ENCODE data around the gene C22orf23.
"Not testable (repeated sequence)": the region's sequence is repeated elsewhere in the genome, so short reads cannot be mapped to it uniquely, and the experiment has no call there.

The C22orf23 gene

GRCh38 chr22:37982938-37983859, 29.8 kb upstream of the C22orf23 start:
- no peak for DNase-seq (ENCODE audit: extremely low read depth, low read depth)
- TF ChIP-seq CTCF (IDR thresholded peaks at IDR 0.05; ENCODE audit: low read depth, low read length, missing control alignments), result peak; percentile 55
- no peak overlapping the region for H3K4me3 ChIP-seq (replicated peaks; ENCODE audit: low read depth, low read length)

DNA sequence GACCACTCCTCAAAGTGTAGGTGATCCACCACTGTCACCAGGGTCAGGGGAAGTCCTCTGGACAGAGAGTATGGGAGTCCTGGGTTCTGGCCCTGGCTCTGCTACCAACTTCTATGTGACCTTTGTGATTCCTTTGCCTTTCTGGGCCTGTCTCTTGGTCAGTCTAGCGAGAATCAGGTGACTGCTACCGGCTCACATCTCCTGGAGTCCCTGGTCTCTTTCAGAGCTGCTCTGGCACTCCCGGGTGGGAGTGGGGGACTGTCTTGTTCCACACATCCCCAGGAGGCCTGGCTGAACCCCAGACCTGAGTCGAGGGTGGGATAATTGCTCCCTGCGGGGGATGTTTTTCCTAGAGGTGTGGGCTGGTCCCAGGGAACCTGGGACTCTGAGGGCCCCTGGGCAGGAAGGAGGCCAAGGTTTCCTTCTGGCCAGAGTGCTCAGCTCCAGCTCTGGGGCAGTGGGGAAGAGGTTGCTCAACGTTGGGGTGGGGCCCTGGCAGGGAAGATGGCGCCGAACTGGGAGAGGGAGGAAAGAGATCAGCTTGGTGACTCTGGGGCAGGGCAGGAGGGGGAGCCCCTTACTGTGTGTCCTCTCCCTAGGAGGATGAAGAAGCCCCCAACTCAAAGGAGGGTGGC, 28.9 kb upstream of the C22orf23 start:
- no peak for TF ChIP-seq CTCF (IDR thresholded peaks at IDR 0.05; ENCODE audit: low read depth, low read length, missing control alignments)
- no peak overlapping the region for H3K4me3 ChIP-seq (replicated peaks; ENCODE audit: low read depth, low read length)
- no peak for DNase-seq (ENCODE audit: extremely low read depth, low read depth)

GRCh38 chr22:37981282-37982011, 28.0 kb upstream of the C22orf23 start:
- no peak overlapping the region for H3K4me3 ChIP-seq (replicated peaks; ENCODE audit: low read depth, low read length)
- TF ChIP-seq CTCF (IDR thresholded peaks at IDR 0.05; ENCODE audit: low read depth, low read length, missing control alignments), result no peak
- no peak for DNase-seq (ENCODE audit: extremely low read depth, low read depth)

GRCh38 chr22:37979782-37980181, 26.4 kb upstream of the C22orf23 start:
- no peak overlapping the region for H3K4me3 ChIP-seq (replicated peaks; ENCODE audit: low read depth, low read length)
- DNase-seq (ENCODE audit: extremely low read depth, low read depth), result no peak
- no peak for TF ChIP-seq CTCF (IDR thresholded peaks at IDR 0.05; ENCODE audit: low read depth, low read length, missing control alignments)

DNA sequence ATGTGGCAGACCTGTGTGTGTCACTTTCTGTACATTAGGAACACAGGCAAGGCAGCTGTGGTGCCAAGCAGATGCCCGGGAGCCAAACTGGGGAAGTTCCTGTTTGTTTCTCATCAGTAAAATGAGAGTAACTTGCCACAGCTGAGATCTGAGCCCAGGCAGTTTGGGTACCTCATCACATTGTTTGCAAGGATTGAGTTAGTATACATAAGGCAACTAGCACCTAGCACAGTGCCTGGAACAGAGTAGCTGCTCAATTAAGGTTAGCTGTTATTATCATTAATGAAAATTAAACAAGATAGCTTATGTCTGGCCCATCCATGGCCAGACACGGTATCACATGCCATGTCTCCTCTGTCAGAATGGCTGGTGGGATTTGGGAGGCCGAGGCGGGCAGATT, 23.1 kb upstream of the C22orf23 start:
- no peak overlapping the region for H3K4me3 ChIP-seq (replicated peaks; ENCODE audit: low read depth, low read length)
- TF ChIP-seq CTCF (IDR thresholded peaks at IDR 0.05; ENCODE audit: low read depth, low read length, missing control alignments), result no peak
- no peak for DNase-seq (ENCODE audit: extremely low read depth, low read depth)

GRCh38 chr22:37976022-37976421, 22.6 kb upstream of the C22orf23 start:
- not testable (repeated sequence) for DNase-seq (ENCODE audit: extremely low read depth, low read depth); H3K4me3 ChIP-seq (replicated peaks; ENCODE audit: low read depth, low read length)

DNA sequence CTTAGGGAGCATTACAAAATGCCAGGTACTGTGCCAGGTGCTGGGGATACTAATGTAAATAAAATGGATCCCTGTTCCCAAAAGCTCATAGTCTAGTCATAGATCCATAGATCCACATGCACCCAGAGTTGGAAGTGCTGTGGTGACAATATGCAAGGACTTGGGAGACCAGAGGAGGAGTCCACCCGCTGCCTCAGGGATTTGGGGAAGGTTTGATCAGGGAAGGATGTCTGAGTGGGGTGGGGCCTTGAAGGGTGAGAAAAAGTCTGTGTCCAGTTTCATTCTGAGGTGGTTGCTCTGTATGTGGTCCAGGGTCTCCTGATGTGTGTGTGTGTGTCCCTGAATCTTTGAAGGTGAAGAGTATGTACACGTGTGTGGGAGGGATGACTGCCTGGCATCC, 21.8 kb upstream of the C22orf23 start:
- TF ChIP-seq CTCF (IDR thresholded peaks at IDR 0.05; ENCODE audit: low read depth, low read length, missing control alignments), result no peak
- no peak for DNase-seq (ENCODE audit: extremely low read depth, low read depth)
- no peak overlapping the region for H3K4me3 ChIP-seq (replicated peaks; ENCODE audit: low read depth, low read length)
